Activated CD4-positive, alpha-beta T cell treated with anti-CD3 and anti-CD28 coated beads for 24 hours (primary cell): Measurements from ENCODE around the gene IAH1.
A peak's percentile ranks its signal among the peaks of the same experiment; 100 is the strongest.

Source experiments
- DNase-seq, 2 donors: peaks; one replicate each; pipeline ENCODE4 v3.0.0-alpha.2; 2020; ENCODE audit warnings: low read depth in 2 of 2

Gene IAH1

DNA sequence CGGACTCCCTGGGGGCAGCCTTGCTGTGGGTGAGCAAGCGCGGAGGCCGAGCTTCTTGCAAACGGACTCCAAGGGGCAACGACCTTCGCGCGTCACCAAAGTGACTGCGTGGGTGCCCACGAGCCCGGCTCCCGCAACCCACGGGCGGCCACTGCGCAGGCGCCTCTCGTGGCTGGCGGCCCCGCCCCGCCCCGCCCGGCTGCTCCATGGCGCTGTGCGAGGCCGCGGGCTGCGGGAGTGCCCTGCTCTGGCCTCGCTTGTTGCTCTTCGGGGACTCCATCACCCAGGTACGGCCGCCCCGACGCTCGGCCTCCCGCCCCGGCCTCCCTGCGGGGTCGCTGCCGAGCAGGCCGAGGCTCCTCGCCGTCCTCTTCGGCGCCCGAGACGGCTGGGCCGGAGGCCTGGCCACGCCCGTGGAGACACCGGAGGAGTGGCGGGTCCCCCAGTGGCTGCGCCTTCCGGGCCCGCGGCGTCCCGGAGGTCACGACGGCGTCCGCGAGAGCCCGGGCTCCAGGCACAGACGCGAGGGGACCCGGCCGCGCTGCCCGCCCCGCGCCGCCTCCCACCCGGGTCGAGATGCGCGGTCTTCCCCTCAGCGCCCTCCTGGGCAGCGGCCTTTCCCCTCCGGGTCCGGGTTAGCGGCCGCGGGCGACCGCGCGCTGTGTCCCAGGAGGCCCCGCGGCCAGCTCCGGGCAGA, at the start of gene IAH1:
IAH1 (plus strand) TSS at position 191 of the 697 bp plus-strand sequence; CDS start at position 207, 16 bp downstream.
- DNase-seq: peak; percentile 44 to 53

- DNase-seq: no peak
These were observed 45.3 kb upstream of the IAH1 start for GRCh38 chr2:9428965-9429577.

GRCh38 chr2:9430316-9431293, 43.7 kb upstream of the IAH1 start:
- no peak for DNase-seq

DNA sequence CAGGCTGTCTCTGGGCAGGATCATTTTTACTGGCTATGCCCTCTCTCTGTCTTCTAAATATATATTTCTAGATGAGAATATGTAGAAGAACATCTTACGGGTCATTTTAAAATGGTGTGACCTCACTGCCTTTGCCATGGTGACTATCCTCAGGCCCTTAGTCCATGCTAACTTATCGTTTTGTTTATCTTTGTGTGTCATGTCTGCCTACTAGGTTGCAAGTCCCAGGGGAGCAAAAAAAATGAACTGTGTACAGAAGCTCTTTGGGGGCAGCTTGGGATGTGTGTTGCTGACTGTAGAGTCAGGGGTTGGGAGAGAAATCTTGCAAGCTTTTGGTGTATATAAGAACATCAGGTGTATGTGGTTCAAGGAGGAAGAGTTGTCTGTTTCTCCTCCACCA, 39.9 kb upstream of the IAH1 start:
- no peak for DNase-seq

DNA sequence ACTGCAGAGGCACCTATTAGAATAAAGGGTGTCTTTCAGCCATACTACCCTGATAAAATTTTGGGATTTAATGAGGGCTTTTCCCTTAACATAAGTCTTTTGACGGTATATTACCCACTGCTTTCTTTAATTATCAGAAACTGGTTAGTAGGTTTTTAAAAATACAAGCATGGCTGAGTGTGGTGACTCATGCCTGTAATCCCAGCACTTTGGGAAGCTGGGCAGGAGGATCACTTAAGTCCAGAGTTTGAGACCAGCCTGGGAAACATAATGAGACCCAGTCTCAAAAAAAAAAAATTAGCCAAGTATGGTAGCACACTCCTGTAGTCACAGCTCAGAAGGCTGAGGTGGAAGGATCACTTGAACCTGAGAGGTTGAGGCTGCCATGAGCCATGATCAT, 34.8 kb upstream of the IAH1 start:
- no peak for DNase-seq

DNA sequence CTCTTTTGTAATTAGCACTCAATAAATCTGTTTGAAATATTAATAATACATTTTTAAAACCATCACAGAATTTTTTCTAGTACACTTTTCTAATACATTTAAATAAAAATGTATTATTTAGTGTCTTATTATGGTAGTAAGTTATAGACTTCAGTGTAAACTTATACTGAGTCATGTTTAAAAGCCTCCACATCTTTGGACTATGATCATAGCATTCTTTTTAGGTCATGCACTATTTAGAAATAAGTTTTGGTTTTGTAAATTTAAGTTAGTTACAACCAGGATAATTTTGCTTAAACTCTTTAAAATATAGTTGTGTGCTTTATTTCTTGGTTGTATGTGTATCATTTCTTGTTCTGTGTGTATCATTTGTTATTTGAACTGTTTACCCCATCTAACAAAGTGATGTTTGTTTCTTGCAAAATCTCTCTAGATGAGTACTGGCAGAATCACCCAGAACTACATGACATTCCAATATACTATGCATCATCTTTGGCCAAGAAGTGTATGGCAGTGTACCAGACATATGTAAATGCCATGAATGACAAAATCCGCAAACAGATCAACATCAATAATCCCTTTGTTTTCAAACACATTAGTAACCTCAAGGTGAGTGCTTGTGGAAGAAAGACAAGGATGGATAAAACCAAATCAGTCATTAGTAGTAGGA, 34.2 kb upstream of the IAH1 start:
- no peak for DNase-seq

- DNase-seq: no peak
These were observed 32.8 kb upstream of the IAH1 start for GRCh38 chr2:9441556-9441955.

DNA sequence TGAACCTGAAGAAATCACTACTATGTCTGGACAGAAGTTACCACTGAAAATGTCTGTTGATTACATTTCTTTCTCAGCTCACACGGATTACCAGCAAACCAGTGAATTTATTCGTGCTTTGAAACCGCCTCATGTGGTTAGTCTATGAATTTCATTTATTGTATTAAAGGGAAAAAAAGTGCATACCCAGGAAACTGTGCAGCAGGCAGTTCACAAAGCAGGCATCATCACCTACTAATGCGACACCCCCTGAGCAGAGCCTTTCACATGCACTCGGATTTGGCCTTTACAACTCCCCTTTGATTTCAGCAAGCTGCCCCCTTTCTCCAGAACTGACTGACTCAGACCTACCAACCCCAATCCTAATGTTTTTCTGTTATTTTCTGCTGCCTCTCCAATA, 30.8 kb upstream of the IAH1 start:
- DNase-seq: no peak

DNA sequence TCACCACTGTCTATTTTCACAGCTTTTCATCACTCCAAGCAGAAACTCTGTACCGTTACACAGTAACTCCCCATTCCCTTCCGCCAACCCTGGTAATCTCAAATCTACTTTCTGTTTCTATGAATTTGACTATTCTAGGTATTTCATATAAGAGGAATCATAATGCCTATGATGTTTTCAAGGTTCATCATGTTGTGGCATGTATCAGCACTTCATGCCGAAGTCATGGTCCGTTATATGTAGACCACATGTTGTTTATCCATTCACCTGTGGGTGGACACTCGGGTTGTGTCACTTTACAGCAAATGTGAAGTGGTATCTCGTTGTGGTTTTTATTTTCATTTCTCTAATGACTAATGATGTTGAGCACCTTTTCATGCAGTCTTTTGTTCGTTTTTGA, 29.3 kb upstream of the IAH1 start:
- no peak for DNase-seq

- no peak for DNase-seq
These were observed 23.1 kb upstream of the IAH1 start for GRCh38 chr2:9451231-9451630.

- no peak for DNase-seq
These were observed 13.8 kb upstream of the IAH1 start for GRCh38 chr2:9460441-9461017.

DNA sequence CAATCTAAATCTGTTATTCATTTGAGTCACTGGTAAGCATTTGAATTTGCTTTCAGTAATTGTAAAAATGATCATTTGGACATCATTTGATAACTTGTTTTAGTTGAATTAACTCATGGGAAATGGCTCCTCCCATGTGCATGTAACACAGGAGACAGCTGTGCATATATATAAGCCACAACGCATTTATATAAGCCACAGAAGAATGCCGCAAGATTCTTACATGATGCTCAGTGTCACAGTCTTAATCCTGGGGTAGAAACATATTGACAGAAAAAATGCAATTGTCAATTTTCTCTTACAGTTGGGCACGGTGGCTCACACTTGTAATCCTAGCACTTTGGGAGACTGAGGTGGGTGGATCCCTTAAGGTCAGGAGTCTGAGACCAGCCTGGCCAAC, 13.3 kb upstream of the IAH1 start:
- no peak for DNase-seq

DNA sequence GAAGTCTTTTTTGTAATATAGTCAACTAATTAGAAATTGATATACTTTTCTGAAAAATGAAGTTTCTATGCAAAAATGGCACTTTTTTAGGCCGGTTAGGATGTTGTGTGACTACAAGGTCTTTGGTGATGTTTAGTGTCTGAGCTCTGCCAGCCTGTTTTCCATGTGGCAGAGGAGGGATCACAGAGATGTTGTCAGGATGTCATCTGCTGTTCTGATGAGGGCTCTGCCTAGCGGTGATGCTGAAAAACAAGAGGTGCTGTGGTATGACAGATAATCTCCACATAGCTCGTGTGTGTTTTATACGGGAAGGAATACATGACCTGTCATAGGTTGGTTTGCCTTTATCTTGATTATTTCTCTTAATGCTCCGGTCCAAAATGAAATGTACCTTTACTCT, 12.0 kb upstream of the IAH1 start:
- no peak for DNase-seq

DNA sequence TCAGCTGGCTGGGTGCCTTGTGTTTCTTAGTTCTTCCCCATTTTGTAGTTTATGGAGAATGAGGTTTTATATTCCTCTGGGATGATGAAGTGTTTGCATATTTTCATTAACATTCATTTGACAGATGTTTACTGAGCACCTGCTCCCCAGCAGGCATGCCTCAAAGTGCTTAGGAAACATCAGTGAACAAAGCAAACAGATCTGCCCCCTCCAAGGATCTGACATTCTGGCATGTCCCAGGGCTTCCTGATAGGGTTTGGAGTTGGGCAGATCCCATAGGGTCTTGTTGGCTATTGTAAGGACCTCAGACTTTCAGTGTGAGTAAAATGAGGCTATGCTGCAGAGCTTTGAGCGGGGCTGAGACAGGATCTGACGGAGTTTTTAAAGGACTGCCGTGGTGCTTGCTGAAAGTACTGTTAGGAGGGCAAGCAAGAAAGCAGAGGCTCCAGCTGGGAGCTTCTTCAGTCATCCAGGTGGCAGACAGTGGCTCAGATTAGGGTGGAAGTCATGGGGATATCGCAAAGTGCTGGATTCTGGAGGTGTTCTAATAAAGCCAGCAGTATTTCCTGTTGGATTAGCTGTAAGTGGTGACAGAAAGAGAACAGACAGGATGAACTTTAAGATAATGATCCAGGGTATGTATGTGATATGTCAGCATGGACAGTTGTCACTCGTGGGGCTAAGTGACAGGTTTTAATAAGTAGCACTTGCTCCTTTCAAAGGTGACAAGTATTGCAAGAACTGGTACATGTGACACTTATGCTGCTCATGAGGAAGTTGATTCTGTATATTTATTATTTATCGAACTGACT, 11.3 kb upstream of the IAH1 start:
- no peak for DNase-seq

- no peak for DNase-seq
These were observed 10.7 kb upstream of the IAH1 start for GRCh38 chr2:9463698-9464034.

DNA sequence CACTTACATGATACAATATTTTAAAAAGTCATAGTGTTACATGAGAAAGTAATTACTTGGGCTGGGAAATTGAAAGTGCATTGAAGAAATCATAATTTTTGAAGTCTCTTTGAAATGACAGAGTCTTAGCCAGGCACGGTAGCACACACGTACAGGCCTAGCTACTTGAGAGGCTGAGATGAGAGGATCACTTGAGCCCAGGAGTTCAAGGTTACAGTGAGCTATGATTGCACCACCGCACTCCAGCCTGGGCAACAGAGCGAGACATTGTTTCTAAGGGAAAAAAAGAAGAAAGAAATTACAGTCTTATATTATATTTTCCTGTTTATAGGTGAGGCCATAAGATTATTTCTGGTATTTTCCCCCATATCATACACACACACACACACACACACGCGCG, 9.2 kb upstream of the IAH1 start:
- DNase-seq: no peak

GRCh38 chr2:9466147-9466683, 8.1 kb upstream of the IAH1 start:
- no peak for DNase-seq

DNA sequence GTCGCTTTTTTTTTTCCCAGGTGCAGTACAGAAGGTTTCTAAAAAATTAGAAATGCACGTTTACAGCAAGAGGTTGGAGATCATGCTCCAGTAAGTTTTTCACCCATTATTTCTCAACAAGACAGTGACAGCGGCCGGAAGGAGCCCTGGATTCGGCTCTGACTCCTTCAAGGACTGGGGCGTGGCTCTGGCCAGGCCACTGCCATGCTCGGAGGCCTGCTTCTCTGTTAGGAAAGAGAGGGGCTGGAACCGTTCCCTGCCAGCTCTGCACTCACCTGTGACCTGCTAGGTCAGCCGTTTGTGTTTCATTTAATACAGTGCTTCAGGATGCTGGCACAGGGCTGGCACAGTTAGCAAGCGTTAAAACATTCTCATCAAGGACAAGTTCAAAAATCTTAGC, 6.7 kb upstream of the IAH1 start:
- DNase-seq: no peak

GRCh38 chr2:9471206-9471605, 3.1 kb upstream of the IAH1 start:
- DNase-seq: no peak

DNA sequence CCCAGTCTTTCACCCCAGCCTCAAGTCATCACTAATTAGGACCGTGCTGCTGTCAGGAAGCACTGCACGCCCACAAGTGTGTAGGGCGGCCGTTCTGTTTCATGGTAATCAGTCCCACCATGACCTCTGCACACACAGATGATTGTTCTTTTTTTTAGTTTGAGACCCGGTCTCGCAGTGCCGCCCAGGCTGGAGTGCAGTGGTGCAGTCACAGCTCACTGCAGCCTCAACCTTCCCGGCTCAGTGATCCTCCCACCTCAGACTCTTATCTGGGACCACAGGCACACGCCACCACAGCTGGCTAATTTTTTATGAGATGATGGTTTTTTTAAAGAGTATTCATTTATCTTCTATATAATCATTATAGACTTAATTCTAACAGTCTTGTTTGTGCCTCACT, 1.8 kb upstream of the IAH1 start:
- no peak for DNase-seq
